HepG2 (cell line): ENCODE results near the gene BTF3L4. TPM values are rescaled to one million over a fixed set of nuclear protein-coding genes. Genes with fewer than 3 reads are reported as not detected.

Experiments used
- AGO2 ChIP-seq: fragments of 200-400 bp; formaldehyde crosslinking; optimal IDR thresholded peaks from 2 replicates; pipeline ENCODE3; 2017; ENCODE audit warnings: mild to moderate bottlenecking, low read depth, low read length, moderate library complexity
- CREBL2 ChIP-seq: sonication (generic); formaldehyde crosslinking; IDR thresholded peaks from 2 replicates; pipeline ENCODE4 v1.8.1; 2023; ENCODE audit warnings: missing genetic modification reagents, mild to moderate bottlenecking, borderline replicate concordance
- DRAP1 ChIP-seq: IDR thresholded peaks from 2 replicates; pipeline ENCODE4 v1.6.1; 2016; ENCODE audit warnings: missing genetic modification reagents, missing compliant biosample characterization
- EHMT2 ChIP-seq: fragments of 200-600 bp; sonication (generic); IDR thresholded peaks from 2 replicates; pipeline ENCODE4 v1.7.0; 2017; ENCODE audit warnings: antibody characterized with exemption, low read depth, low read length, borderline replicate concordance
- FOXK2 ChIP-seq: fragments of 450-650 bp; IDR thresholded peaks from 2 replicates; pipeline ENCODE4 v1.6.1; 2016
- GFI1 ChIP-seq: sonication (generic); formaldehyde crosslinking; IDR thresholded peaks from 2 replicates; pipeline ENCODE4 v1.5.0; 2020; ENCODE audit warnings: missing genetic modification reagents, mild to moderate bottlenecking, borderline replicate concordance
- GLI4 ChIP-seq: sonication (generic); formaldehyde crosslinking; IDR thresholded peaks from 2 replicates; pipeline ENCODE4 v1.5.1; 2020; ENCODE audit warnings: missing genetic modification reagents, mild to moderate bottlenecking, moderate library complexity, borderline replicate concordance
- HES4 ChIP-seq: sonication (generic); formaldehyde crosslinking; IDR thresholded peaks from 2 replicates; pipeline ENCODE4 v1.9.0; 2021; ENCODE audit warnings: mild to moderate bottlenecking, missing genetic modification reagents, borderline replicate concordance
- HNF4G ChIP-seq, 2 experiments: sonication (generic) in 1 of 2; formaldehyde crosslinking in 1 of 2; IDR thresholded peaks; 2 replicates each; pipeline versions ENCODE4 v1.4.0 to v1.6.1; 2011 to 2020; ENCODE audit warnings: borderline replicate concordance in 2 of 2, low read depth in 2 of 2, mild to moderate bottlenecking in 2 of 2, low read length in 1 of 2, missing genetic modification reagents in 1 of 2, moderate library complexity in 1 of 2
- REXO4 ChIP-seq: sonication (generic); formaldehyde crosslinking; IDR thresholded peaks from 2 replicates; pipeline ENCODE4 v1.8.0; 2022; ENCODE audit warnings: missing genetic modification reagents, mild to moderate bottlenecking, borderline replicate concordance
- SNAI1 ChIP-seq: sonication (generic); formaldehyde crosslinking; IDR thresholded peaks from 2 replicates; pipeline ENCODE4 v1.5.0; 2020; ENCODE audit warnings: mild to moderate bottlenecking, missing genetic modification reagents, borderline replicate concordance
- SNAPC5 ChIP-seq: sonication (generic); formaldehyde crosslinking; IDR thresholded peaks from 2 replicates; pipeline ENCODE4 v1.8.1; 2023; ENCODE audit warnings: mild to moderate bottlenecking, missing genetic modification reagents, borderline replicate concordance
- SP4 ChIP-seq: sonication (generic); formaldehyde crosslinking; IDR thresholded peaks from 2 replicates; pipeline ENCODE4 v1.8.1; 2023; ENCODE audit warnings: mild to moderate bottlenecking, missing genetic modification reagents
- ZNF143 ChIP-seq: sonication (generic); formaldehyde crosslinking; IDR thresholded peaks from 2 replicates; pipeline ENCODE4 v1.4.0; 2020; ENCODE audit warnings: missing genetic modification reagents
- ZNF317 ChIP-seq: sonication (generic); formaldehyde crosslinking; IDR thresholded peaks from 2 replicates; pipeline ENCODE4 v1.5.0; 2020; ENCODE audit warnings: mild to moderate bottlenecking, missing genetic modification reagents
- ZNF430 ChIP-seq: sonication (generic); formaldehyde crosslinking; IDR thresholded peaks from 2 replicates; pipeline ENCODE4 v1.9.0; 2021; ENCODE audit warnings: mild to moderate bottlenecking, missing genetic modification reagents
- ZNF687 ChIP-seq: sonication (generic); formaldehyde crosslinking; IDR thresholded peaks from 2 replicates; pipeline ENCODE4 v1.5.1; 2020; ENCODE audit warnings: mild to moderate bottlenecking, missing genetic modification reagents, moderate library complexity
- ZNF879 ChIP-seq: sonication (generic); formaldehyde crosslinking; IDR thresholded peaks from 2 replicates; pipeline ENCODE4 v1.8.1; 2023; ENCODE audit warnings: missing genetic modification reagents
- polyA plus RNA-seq, 8 experiments: library from polyadenylated mRNA; depleted of rRNA in 3 of 8; stranded (reverse) in 7 of 8; unstranded in 1 of 8; fragments of >200 nt; fragmentation: Illumina TruSeq in 4 of 8; extraction: Trizol in 4 of 8; gene quantifications; 2 replicates each; pipeline versions ENCODE4 v1.2.1 to v1.2.3, GENCODE V29; 2011 to 2016; ENCODE audit warnings: low read depth in 4 of 8, missing spikeins in 1 of 8, mixed read lengths in 1 of 8; ENCODE audit not compliant: insufficient read depth in 1 of 8
- total RNA-seq, 5 experiments: library from RNA; depleted of rRNA; stranded (reverse); fragments of >200 nt; fragmentation: Illumina TruSeq; extraction: Trizol; gene quantifications; 2 replicates each; pipeline ENCODE4 v1.2.3, GENCODE V29; 2016; ENCODE audit warnings: low read depth in 1 of 5
- TF ChIP-seq, protein P1 (sequence below): sonication (generic); formaldehyde crosslinking; conservative IDR thresholded peaks from 2 replicates; pipeline ENCODE4 v1.8.0; 2022; ENCODE audit warnings: missing genetic modification reagents
- TF ChIP-seq, protein P2 (sequence below): sonication (generic); formaldehyde crosslinking; IDR thresholded peaks from 2 replicates; pipeline ENCODE4 v1.4.0; 2020; ENCODE audit warnings: missing genetic modification reagents

Gene BTF3L4
- total and polyA plus RNA-seq, 2 of the 13 experiments (the other 11 are each of a cell fraction or from before 2014, with no cell fraction given), result 59.0 to 74.3 TPM

DNA sequence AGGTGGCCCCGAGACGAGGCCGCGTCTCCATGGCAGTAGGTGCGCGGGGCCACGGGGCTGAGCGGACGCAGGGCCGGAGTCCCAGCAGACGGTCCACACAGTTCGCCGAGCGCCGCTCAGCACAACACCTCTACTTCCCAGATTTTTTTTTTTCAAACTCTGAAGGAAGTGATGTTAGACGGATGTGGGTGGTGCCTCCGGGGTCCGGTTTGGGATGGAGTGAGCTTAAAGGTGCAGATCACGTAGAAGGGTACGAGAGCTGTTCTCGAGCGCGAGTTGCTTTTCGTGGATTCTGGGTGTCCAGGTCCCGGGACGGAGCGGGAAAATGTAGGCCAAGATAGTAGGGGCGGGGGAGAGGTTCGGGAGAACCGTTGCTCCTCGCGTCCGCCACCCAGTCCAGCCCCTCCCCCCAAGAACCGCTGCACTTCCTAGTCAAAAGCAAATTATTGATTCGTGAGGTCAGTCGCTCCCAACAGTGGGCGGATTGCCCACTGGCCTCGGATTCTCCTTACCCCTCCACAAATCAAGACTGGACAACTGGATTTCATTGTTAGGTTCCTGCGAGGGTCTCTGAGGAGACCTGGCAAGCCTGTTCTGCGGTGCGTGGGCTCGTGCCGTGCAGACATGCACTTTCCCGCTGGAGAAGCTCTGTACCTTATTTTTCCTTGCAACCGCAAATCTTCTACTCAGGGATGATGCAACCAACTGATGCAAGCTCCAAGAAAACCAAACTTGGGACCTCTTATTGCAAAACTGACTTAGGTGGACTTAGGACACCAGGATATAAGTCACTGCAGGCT, 829 bp upstream of the BTF3L4 start, which contains the start of gene TXNDC12 (continued):
- peak; percentile 27 for TF ChIP-seq AGO2
- TF ChIP-seq FOXK2, result no peak
- no peak for TF ChIP-seq SNAPC5 (CRISPR knock-in tag)
- TF ChIP-seq ZNF143 (CRISPR knock-in tag), result peak; percentile 72; the same call in 1 of the 2 replicates
- TF ChIP-seq SP4 (CRISPR knock-in tag), result peak; percentile 59; the same call in 1 of the 2 replicates
- no peak for TF ChIP-seq REXO4
- TF ChIP-seq GFI1 (CRISPR knock-in tag), result peak; percentile 41; the same call in 1 of the 2 replicates
- TF ChIP-seq DRAP1 (CRISPR knock-in tag), result peak; percentile 92
- TF ChIP-seq, protein P1, sequence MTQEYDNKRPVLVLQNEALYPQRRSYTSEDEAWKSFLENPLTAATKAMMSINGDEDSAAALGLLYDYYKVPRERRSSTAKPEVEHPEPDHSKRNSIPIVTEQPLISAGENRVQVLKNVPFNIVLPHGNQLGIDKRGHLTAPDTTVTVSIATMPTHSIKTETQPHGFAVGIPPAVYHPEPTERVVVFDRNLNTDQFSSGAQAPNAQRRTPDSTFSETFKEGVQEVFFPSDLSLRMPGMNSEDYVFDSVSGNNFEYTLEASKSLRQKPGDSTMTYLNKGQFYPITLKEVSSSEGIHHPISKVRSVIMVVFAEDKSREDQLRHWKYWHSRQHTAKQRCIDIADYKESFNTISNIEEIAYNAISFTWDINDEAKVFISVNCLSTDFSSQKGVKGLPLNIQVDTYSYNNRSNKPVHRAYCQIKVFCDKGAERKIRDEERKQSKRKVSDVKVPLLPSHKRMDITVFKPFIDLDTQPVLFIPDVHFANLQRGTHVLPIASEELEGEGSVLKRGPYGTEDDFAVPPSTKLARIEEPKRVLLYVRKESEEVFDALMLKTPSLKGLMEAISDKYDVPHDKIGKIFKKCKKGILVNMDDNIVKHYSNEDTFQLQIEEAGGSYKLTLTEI, result no peak
- TF ChIP-seq, protein P2, sequence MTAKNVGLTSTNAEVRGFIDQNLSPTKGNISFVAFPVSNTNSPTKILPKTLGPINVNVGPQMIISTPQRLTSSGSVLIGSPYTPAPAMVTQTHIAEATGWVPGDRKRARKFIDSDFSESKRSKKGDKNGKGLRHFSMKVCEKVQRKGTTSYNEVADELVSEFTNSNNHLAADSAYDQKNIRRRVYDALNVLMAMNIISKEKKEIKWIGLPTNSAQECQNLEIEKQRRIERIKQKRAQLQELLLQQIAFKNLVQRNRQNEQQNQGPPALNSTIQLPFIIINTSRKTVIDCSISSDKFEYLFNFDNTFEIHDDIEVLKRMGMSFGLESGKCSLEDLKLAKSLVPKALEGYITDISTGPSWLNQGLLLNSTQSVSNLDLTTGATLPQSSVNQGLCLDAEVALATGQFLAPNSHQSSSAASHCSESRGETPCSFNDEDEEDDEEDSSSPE (CRISPR knock-in tag), result peak; percentile 65
- TF ChIP-seq HNF4G (IDR thresholded peaks at IDR 0.05; ENCODE audit: borderline replicate concordance, low read depth, low read length), result peak; percentile 20; the same call in 1 of the 2 replicates
- TF ChIP-seq HNF4G (CRISPR knock-in tag; IDR thresholded peaks at IDR 0.05; ENCODE audit: borderline replicate concordance, low read depth), result no peak
- peak; percentile 16; the same call in 1 of the 2 replicates for TF ChIP-seq ZNF879 (CRISPR knock-in tag)
- TF ChIP-seq CREBL2 (CRISPR knock-in tag), result peak; percentile 62; the same call in 1 of the 2 replicates
- peak; percentile 75; the same call in 1 of the 2 replicates for TF ChIP-seq SNAI1
- TF ChIP-seq ZNF430, result peak; percentile 80
- TF ChIP-seq EHMT2, result no peak
- TF ChIP-seq ZNF687 (CRISPR knock-in tag), result peak; percentile 82
- TF ChIP-seq ZNF317 (CRISPR knock-in tag), result peak; percentile 51
- 0 out of 2 replicates have a peak, but pooled peaks have one; percentile 43 for TF ChIP-seq HES4 (CRISPR knock-in tag)
- TF ChIP-seq GLI4 (CRISPR knock-in tag), result 0 out of 2 replicates have a peak, but pooled peaks have one; percentile 84
